GM12801 (cell line): Measurements from ENCODE around the gene FBXW12.

Experiments used
- CTCF ChIP-seq: IDR thresholded peaks from one replicate; pipeline ENCODE4 v1.5.1; 2011; ENCODE audit warnings: control low read depth; ENCODE audit not compliant: insufficient read length; ENCODE audit errors: extremely low read depth

The FBXW12 gene

GRCh38 chr3:48431224-48432029, 59.4 kb downstream of the FBXW12 start:
- no peak for TF ChIP-seq CTCF

- TF ChIP-seq CTCF: no peak
These were observed 60.7 kb downstream of the FBXW12 start for GRCh38 chr3:48432411-48433371.

- no peak for TF ChIP-seq CTCF
These were observed 61.6 kb downstream of the FBXW12 start for GRCh38 chr3:48433472-48434118.

GRCh38 chr3:48434591-48435222, 62.7 kb downstream of the FBXW12 start:
- no peak for TF ChIP-seq CTCF

- no peak for TF ChIP-seq CTCF
These were observed 63.2 kb downstream of the FBXW12 start for GRCh38 chr3:48435223-48435595.

- peak; percentile 87 for TF ChIP-seq CTCF
These were observed 63.9 kb downstream of the FBXW12 start for GRCh38 chr3:48435774-48436476.
